T-cell (primary cell): ENCODE results near the gene ARAP1. TPM values are rescaled to one million over a fixed set of nuclear protein-coding genes. Genes with fewer than 3 reads are reported as not detected.

ENCODE experiments used
- ATAC-seq, 4 experiments: fragments of 200-7000 bp in 3 of 4; fragments of 150-1000 bp in 1 of 4; cut with Tn5 transposase; replicated peaks in 1 of 4; 1 replicate in 3 of 4; 2 replicates in 1 of 4; pipeline ENCODE4 v1.10.0; 2021; ENCODE audit warnings: moderate library complexity in 3 of 4, mild to moderate bottlenecking in 2 of 4, moderate number of reproducible peaks in 1 of 4
- CTCF ChIA-PET, 2 donors: fragments of 300-600 bp; sonication (Branson Sonifier 250); formaldehyde crosslinking; loops; one replicate each; lab custom pipeline; 2022; ENCODE audit warnings: antibody characterized with exemption in 2 of 2; lab: Charles Lee
- POLR2A ChIA-PET, 2 donors: fragments of 300-600 bp; sonication (Branson Sonifier 250); formaldehyde crosslinking; loops; one replicate each; lab custom pipeline; 2022; ENCODE audit warnings: antibody characterized with exemption in 2 of 2; lab: Charles Lee
- DNase-seq, 35 experiments: peaks; one replicate each; pipeline versions ENCODE4 v3.0.0 to v3.0.0-alpha.2; 2013 to 2023
- H3K27ac ChIP-seq: one replicate; pipeline ENCODE4 v1.5.1; 2013; ENCODE audit warnings: low read length
- H3K27me3 ChIP-seq, 2 experiments: replicated peaks in 1 of 2; 1 replicate in 1 of 2; 2 replicates in 1 of 2; pipeline versions ENCODE4 v1.6.1 to v1.7.0; 2013; ENCODE audit warnings: low read length in 1 of 2, mixed read lengths in 1 of 2; ENCODE audit not compliant: control insufficient read depth in 2 of 2, insufficient read depth in 2 of 2; ENCODE audit errors: extremely low read depth in 1 of 2
- H3K36me3 ChIP-seq, 2 donors: 1 replicate in 1 of 2; 2 replicates in 1 of 2; pipeline versions ENCODE4 v1.6.1 to v1.7.0; 2013; ENCODE audit warnings: low read length in 1 of 2; ENCODE audit not compliant: control insufficient read depth in 2 of 2, insufficient read depth in 1 of 2; ENCODE audit errors: extremely low read depth in 1 of 2
- H3K4me1 ChIP-seq, 2 experiments: 1 replicate in 1 of 2; 2 replicates in 1 of 2; pipeline versions ENCODE4 v1.6.1 to v1.7.0; 2013; ENCODE audit warnings: low read length in 2 of 2, mixed read lengths in 1 of 2; ENCODE audit not compliant: insufficient read depth in 2 of 2, control insufficient read depth in 1 of 2; ENCODE audit errors: extremely low read depth in 1 of 2
- H3K4me3 ChIP-seq, 2 donors: 1 replicate in 1 of 2; 2 replicates in 1 of 2; pipeline versions ENCODE4 v1.5.1 to v1.7.0; 2013; ENCODE audit warnings: mild to moderate bottlenecking in 2 of 2, low read length in 1 of 2, moderate library complexity in 1 of 2; ENCODE audit not compliant: control insufficient read depth in 1 of 2; ENCODE audit errors: extremely low read depth in 1 of 2
- H3K9me3 ChIP-seq: 2 replicates; pipeline ENCODE4 v1.7.0; 2013
- H3K27ac Mint-ChIP-seq, 2 donors: one replicate each; pipeline ENCODE4 v1.8.0; 2020 to 2021; ENCODE audit warnings: mild to moderate bottlenecking in 2 of 2, mixed read lengths in 2 of 2
- H3K27me3 Mint-ChIP-seq, 2 donors: one replicate each; pipeline ENCODE4 v1.8.0; 2021 to 2022; ENCODE audit warnings: mixed read lengths in 2 of 2
- H3K36me3 Mint-ChIP-seq: one replicate; pipeline ENCODE4 v1.8.0; 2021; ENCODE audit warnings: mixed read lengths
- H3K4me1 Mint-ChIP-seq, 3 donors: one replicate each; pipeline ENCODE4 v1.8.0; 2020 to 2022; ENCODE audit warnings: mixed read lengths in 3 of 3, mild to moderate bottlenecking in 1 of 3
- H3K4me3 Mint-ChIP-seq, 3 donors: one replicate each; pipeline ENCODE4 v1.8.0; 2020 to 2022; ENCODE audit warnings: mild to moderate bottlenecking in 3 of 3, mixed read lengths in 3 of 3, moderate library complexity in 3 of 3
- H3K9me3 Mint-ChIP-seq, 3 donors: one replicate each; pipeline ENCODE4 v1.8.0; 2020 to 2022; ENCODE audit warnings: mixed read lengths in 3 of 3
- WGBS: methylation state at CpG from one replicate; pipeline ENCODE4 v1.1.5; 2013; ENCODE audit warnings: missing lambda C conversion rate; ENCODE audit not compliant: insufficient coverage; 5-methylcytosine and 5-hydroxymethylcytosine counted together
- total RNA-seq, 35 experiments: library from RNA in 6 of 35; stranded (reverse) in 6 of 35; fragments of 120-200 nt in 1 of 35; gene quantifications; one replicate each; pipeline versions ENCODE4 v1.2.1 to v1.2.4 and lab custom pipeline; 2013 to 2026

The ARAP1 gene
- total RNA-seq, 5 donors from 2014 or later (not counting 1 experiment from before 2014, with no cell fraction given): 117 to 162 (median 148) TPM

GRCh38 chr11:72742513-72743320, 9.5 kb downstream of the ARAP1 start:
- Mint-ChIP-seq H3K4me3 (peak overlapping the region in 1 of 3 donors; percentile 58), H3K27me3 (no peaks in the 10 kb centered on the region), H3K9me3 (no peaks in the 10 kb centered on the region), H3K36me3 (no peaks in the 10 kb centered on the region), H3K27ac (peak overlapping the region; percentile 74 to 83), H3K4me1 (peaks cover 66 to 84% (median 78%) of the 10 kb centered on the region in 3 donors)
- Histone ChIP-seq H3K4me1 (peaks cover 0 to 86% of the 10 kb centered on the region in 2 experiments), H3K27me3 (no peaks in the 10 kb centered on the region), H3K9me3 (no peaks in the 10 kb centered on the region), H3K27ac (peak overlapping the region; percentile 92), H3K36me3 (peaks cover 0 to 3% of the 10 kb centered on the region in 2 donors), H3K4me3 (no peak overlapping the region)
- CTCF ChIA-PET: no interaction called here
- DNase-seq: no peak
- WGBS: 86% methylated on average over 3 of the region's 7 CpGs
- POLR2A ChIA-PET: no interaction called here
- no peak for ATAC-seq

- Histone ChIP-seq H3K4me3 (no peak overlapping the region), H3K4me1 (peaks cover 4 to 86% of the 10 kb centered on the region in 2 experiments), H3K9me3 (no peaks in the 10 kb centered on the region), H3K27me3 (no peaks in the 10 kb centered on the region), H3K27ac (peak overlapping the region; percentile 92), H3K36me3 (peaks cover 0 to 3% of the 10 kb centered on the region in 2 donors)
- ChIA-PET CTCF (no interaction called here), POLR2A (no interaction called here)
- Mint-ChIP-seq H3K4me1 (peaks cover 73 to 85% (median 80%) of the 10 kb centered on the region in 3 donors), H3K27me3 (no peaks in the 10 kb centered on the region), H3K36me3 (peaks cover 3% of the 10 kb centered on the region), H3K4me3 (peak overlapping the region in 1 of 3 donors; percentile 58), H3K27ac (peak overlapping the region; percentile 74 to 83), H3K9me3 (no peaks in the 10 kb centered on the region)
- ATAC-seq (no peak), DNase-seq (peak in 1 of 35 experiments; percentile 16)
- 81% methylated on average over 7 of the region's 7 CpGs for WGBS
These were observed 10.2 kb downstream of the ARAP1 start for GRCh38 chr11:72741849-72742512.

DNA sequence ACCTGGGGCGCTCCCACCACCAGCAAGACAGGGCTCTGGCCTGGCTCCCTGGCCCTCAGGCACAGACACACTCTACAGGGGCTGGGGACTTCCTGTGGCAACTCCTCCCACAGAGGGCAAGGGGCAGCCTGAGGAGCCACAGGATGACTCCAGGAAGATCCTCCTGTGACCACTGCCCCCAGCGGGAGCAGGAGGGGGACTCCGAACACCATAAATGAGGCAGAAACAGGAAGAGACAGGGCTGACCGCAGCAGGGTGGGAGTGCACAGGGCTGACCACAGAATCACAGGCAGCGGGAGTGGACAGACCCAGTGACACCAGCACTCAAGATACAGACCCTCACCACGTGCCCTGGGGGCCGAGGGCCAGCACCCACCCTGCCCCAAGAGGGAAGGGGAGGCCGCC, 10.8 kb downstream of the ARAP1 start:
- CTCF ChIA-PET: no interaction called here
- H3K4me3 Mint-ChIP-seq: peak overlapping the region in 2 of 3 donors; percentile 24 to 58

DNA sequence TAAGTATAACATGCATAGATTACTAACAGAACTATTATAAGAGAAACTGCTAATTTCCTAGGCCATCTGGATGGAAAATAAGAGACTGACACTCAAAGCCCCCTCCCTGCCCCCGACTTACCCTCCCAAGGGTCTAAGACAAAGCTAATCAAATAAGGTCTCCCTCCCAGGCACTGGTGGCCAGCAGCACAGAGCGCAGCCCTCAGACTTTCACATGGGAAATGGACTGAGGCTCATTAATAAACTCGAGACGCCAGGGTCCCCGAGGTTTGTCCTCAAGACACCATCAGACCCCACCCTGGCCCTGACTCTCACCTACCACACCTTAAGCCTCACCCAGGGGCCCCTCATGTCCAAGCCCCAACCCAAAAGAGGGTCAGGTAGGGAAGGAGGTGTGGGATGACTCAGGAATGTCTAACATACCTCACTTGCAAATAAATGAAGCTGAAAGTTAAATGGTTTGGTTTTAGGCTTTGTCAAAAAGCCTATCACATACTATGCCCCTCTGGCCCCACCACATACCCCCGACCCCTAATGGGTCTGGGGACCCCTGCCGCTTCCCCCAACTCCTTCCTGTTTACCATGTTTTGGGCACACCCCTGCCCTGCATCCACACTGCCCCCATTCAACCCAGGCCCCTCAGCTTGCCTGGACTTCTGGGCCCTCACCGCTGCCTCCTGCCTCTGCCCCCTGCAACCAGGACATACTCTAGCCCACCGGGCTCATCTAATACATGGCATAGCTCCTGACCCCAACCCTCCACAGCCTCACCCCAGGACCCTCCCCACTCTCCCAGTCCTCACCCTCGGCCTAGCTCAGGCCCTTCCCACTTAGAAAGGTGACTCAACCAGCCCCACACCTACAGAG, 11.4 kb downstream of the ARAP1 start:
- 61% methylated on average over 5 of the region's 10 CpGs for WGBS
- Mint-ChIP-seq H3K4me1 (peaks cover 82 to 88% (median 87%) of the 10 kb centered on the region in 3 donors), H3K27ac (peak overlapping the region; percentile 83 to 97), H3K36me3 (peaks cover 3% of the 10 kb centered on the region), H3K9me3 (no peaks in the 10 kb centered on the region), H3K27me3 (no peaks in the 10 kb centered on the region), H3K4me3 (peak overlapping the region in 2 of 3 donors; percentile 24 to 58)
- H3K4me3 ChIP-seq: no peak overlapping the region
- ATAC-seq (no peak), DNase-seq (no peak)
- POLR2A ChIA-PET: no interaction called here
- H3K9me3 ChIP-seq: no peaks in the 10 kb centered on the region
- peaks cover 0 to 3% of the 10 kb centered on the region in 2 donors for H3K36me3 ChIP-seq
- peaks cover 13 to 92% of the 10 kb centered on the region in 2 experiments for H3K4me1 ChIP-seq
- peak overlapping the region; percentile 92 for H3K27ac ChIP-seq
- CTCF ChIA-PET: interaction anchor here in 1 of 2 donors (0.8 kb wide), 1 partner anchor 15 kb away, joined by 4 read pairs; no protein-coding TSS in a partner anchor
- no peaks in the 10 kb centered on the region for H3K27me3 ChIP-seq

More for the DNA sequence above, 10.8 kb downstream of the ARAP1 start:
- POLR2A ChIA-PET: no interaction called here
- ATAC-seq (no peak), DNase-seq (peak in 2 of 35 experiments; percentile 23 to 51)
- no peaks in the 10 kb centered on the region for H3K27me3 ChIP-seq
- H3K36me3 ChIP-seq: peaks cover 0 to 3% of the 10 kb centered on the region in 2 donors
- Mint-ChIP-seq H3K9me3 (no peaks in the 10 kb centered on the region), H3K27me3 (no peaks in the 10 kb centered on the region), H3K4me1 (peaks cover 78 to 88% (median 85%) of the 10 kb centered on the region in 3 donors), H3K36me3 (peaks cover 3% of the 10 kb centered on the region), H3K27ac (peak overlapping the region; percentile 83 to 97)
- no peak overlapping the region for H3K4me3 ChIP-seq
- peak overlapping the region; percentile 92 for H3K27ac ChIP-seq
- peaks cover 8 to 92% of the 10 kb centered on the region in 2 experiments for H3K4me1 ChIP-seq
- H3K9me3 ChIP-seq: no peaks in the 10 kb centered on the region
- 61% methylated on average over 7 of the region's 8 CpGs for WGBS

DNA sequence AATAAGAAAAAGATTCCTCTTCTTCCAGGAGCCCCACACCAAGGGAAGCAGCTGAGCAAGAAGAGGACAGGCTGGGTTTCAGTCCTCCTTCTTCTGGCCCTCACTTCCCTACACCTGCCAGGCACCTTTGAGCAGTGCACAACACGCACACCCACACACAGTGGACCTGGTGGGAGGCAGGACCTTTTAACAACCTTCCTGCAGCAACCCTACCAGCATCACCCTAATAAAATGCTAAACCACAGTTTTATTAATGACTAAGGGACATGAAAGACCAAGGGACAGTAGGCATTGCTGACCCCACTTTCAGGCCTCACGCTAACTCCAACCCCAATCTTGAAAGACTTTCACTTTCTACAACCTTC, 12.2 kb downstream of the ARAP1 start:
- ChIA-PET POLR2A (no interaction called here), CTCF (interaction anchor here in 1 of 2 donors (0.8 kb wide), 1 partner anchor 15 kb away, joined by 4 read pairs; no protein-coding TSS in a partner anchor)
- DNase-seq: no peak
- Histone ChIP-seq H3K27ac (peak overlapping the region; percentile 92), H3K4me3 (no peak overlapping the region), H3K9me3 (no peaks in the 10 kb centered on the region), H3K36me3 (no peaks in the 10 kb centered on the region), H3K4me1 (peaks cover 16 to 93% of the 10 kb centered on the region in 2 experiments), H3K27me3 (no peaks in the 10 kb centered on the region)
- H3K36me3 Mint-ChIP-seq: peaks cover 3% of the 10 kb centered on the region
- WGBS: no CpG with 5 or more reads among the region's 2 CpGs
- H3K4me3 Mint-ChIP-seq: peak overlapping the region in 1 of 3 donors; percentile 58
- H3K9me3 Mint-ChIP-seq: no peaks in the 10 kb centered on the region
- H3K27ac Mint-ChIP-seq: peak overlapping the region; percentile 83 to 97
- no peaks in the 10 kb centered on the region for H3K27me3 Mint-ChIP-seq
- peaks cover 82 to 90% (median 89%) of the 10 kb centered on the region in 3 donors for H3K4me1 Mint-ChIP-seq
- no peak for ATAC-seq
